NB4 (cell line): Measurements from ENCODE around the gene FAM171A1.

Experiments
- DNase-seq: peaks from one replicate; pipeline ENCODE4 v3.0.0; 2010; ENCODE audit warnings: low read depth
- H3K4me3 ChIP-seq: one replicate; pipeline ENCODE4 v1.5.1; 2011; ENCODE audit warnings: mild to moderate bottlenecking, low read depth, low read length, moderate library complexity
- MYC ChIP-seq: IDR thresholded peaks from 2 replicates; pipeline ENCODE4 v1.6.1; 2011; ENCODE audit warnings: low read depth, low read length
- POLR2A ChIP-seq: IDR thresholded peaks from 2 replicates; pipeline ENCODE4 v1.6.1; 2011; ENCODE audit warnings: mild to moderate bottlenecking; ENCODE audit not compliant: insufficient read length; ENCODE audit errors: extremely low read depth
- TF ChIP-seq, protein P1 (sequence below): IDR thresholded peaks from one replicate; pipeline ENCODE4 v1.5.1; 2012; ENCODE audit warnings: low read depth, low read length
- TF ChIP-seq, protein P2 (sequence below): IDR thresholded peaks from 2 replicates; pipeline ENCODE4 v1.6.1; 2011; ENCODE audit warnings: low read depth, low read length

Gene FAM171A1

DNA sequence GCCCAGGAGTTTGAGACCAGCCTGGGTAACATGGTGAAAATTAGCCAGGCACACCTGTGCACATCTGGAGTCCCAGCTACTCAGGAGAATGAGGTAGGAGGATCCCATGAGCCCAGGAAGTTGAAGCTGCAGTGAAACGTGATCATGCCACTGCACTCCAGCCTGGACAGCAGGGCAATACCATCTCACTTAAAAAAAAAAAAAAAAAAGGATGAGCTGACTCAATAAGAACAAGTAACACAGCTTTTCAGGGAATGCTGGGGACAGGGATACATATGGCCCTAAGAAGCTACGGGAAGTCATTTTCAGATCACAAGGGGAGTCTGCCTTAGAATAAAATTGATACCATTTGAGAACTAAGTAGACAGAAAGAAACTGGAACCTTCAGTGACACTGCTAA lies 41.7 kb downstream of the FAM171A1 start:
- DNase-seq: no peak

DNA sequence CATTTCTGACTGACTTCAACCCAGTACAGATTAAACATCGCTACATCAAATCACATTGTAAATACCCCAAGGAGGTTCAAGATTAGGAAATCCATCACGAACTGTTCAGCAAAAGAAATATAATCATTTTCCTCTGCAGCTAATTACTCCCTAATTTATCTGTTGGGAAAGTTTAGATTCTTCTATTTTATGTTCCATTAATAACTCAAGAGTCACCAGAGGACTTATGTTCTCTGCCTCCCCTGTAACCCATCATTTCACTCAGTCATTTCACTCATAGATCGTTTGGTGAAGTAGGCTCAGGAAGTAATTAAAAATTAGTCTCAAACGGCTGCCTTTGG lies 45.2 kb downstream of the FAM171A1 start:
- H3K4me3 ChIP-seq: no peak overlapping the region
- no peak for DNase-seq
- TF ChIP-seq POLR2A: no peak
- TF ChIP-seq, protein P1, sequence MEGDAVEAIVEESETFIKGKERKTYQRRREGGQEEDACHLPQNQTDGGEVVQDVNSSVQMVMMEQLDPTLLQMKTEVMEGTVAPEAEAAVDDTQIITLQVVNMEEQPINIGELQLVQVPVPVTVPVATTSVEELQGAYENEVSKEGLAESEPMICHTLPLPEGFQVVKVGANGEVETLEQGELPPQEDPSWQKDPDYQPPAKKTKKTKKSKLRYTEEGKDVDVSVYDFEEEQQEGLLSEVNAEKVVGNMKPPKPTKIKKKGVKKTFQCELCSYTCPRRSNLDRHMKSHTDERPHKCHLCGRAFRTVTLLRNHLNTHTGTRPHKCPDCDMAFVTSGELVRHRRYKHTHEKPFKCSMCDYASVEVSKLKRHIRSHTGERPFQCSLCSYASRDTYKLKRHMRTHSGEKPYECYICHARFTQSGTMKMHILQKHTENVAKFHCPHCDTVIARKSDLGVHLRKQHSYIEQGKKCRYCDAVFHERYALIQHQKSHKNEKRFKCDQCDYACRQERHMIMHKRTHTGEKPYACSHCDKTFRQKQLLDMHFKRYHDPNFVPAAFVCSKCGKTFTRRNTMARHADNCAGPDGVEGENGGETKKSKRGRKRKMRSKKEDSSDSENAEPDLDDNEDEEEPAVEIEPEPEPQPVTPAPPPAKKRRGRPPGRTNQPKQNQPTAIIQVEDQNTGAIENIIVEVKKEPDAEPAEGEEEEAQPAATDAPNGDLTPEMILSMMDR: no peak
- TF ChIP-seq, protein P2, sequence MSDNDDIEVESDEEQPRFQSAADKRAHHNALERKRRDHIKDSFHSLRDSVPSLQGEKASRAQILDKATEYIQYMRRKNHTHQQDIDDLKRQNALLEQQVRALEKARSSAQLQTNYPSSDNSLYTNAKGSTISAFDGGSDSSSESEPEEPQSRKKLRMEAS: no peak
- no peak for TF ChIP-seq MYC

More for the DNA sequence above, 41.7 kb downstream of the FAM171A1 start:
- TF ChIP-seq, protein P2: no peak
- TF ChIP-seq, protein P1: no peak
- no peak for TF ChIP-seq MYC
- TF ChIP-seq POLR2A: no peak
- H3K4me3 ChIP-seq: no peak overlapping the region

DNA sequence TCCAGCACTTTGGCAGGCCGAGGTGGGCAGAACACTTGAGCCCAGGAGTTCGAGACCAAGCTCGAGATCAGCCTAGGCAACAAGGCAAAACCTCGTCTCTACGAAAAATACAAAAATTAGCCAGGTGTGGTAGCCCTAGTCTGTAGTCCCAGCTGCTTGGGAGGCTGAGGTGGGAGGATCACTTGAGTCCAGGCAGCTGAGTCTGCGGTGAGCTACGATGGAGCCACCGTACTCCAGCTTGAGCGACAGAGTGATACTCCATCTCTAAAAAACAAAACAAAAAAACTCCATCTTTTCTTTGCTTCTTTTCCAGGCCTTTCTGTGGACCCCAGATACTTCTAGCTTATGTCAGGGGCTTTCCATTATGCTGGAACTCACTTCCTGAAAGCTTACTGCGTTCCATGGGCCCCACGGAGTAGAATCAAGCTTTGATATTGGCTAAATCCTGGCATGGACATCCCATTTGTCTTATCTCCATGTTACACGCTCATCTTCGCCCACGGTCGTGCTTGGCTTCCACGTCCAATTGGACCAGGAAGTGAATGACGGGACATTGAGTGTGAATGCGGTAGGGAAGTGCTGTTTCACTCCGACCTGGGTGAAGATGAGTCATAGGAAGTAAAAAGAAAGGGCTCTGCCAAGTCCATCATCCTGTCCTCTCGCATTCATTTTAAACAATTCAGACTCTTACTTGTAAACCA lies 45.7 kb downstream of the FAM171A1 start:
- peak; percentile 4 for DNase-seq
- TF ChIP-seq, protein P1: no peak
- TF ChIP-seq MYC (no peak), POLR2A (no peak)
- TF ChIP-seq, protein P2: no peak

DNA sequence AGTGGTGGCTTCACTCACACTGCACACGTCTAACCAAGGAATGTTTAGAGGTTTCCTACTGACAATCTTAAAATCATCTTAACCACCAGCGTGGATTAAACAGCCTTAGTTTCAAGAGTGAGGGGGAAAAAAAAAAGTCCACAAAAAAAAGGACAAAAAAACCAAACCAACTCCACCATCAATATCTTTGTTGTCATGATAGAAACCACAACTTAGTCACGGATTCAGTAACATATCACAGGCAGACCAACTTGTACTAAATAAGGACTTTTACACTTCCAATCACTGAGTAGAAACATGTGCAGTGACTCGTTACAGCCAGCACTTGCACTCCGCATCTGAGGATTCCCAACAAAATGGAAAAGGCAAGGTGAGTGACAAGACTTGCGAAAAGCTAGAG lies 46.5 kb downstream of the FAM171A1 start:
- H3K4me3 ChIP-seq: no peak overlapping the region
- TF ChIP-seq, protein P2: no peak
- TF ChIP-seq POLR2A: no peak
- TF ChIP-seq, protein P1: no peak
- TF ChIP-seq MYC: no peak
- no peak for DNase-seq

More for the DNA sequence above, 45.7 kb downstream of the FAM171A1 start:
- H3K4me3 ChIP-seq: no peak overlapping the region

DNA sequence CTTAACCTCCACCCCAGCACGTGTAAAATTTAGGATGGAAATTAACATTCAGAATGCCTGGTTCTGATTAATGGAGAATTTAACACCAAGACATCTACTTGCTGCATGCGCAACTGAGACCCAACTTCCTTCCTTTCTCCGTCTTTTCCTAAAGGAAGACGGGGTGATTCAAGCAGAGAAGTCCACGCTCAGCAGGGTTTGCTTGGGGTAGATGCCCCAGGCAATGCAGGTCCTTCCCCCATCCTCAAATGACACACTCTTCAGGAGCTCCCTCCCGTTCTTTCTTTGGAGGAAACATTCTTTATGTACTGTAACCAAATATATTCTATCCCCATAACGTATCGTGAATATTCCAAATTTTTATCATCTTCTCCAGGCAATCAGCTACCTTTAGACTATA lies 47.0 kb downstream of the FAM171A1 start:
- DNase-seq: no peak
- TF ChIP-seq, protein P2: no peak
- TF ChIP-seq MYC (no peak), POLR2A (no peak)
- TF ChIP-seq, protein P1: no peak
- H3K4me3 ChIP-seq: no peak overlapping the region

DNA sequence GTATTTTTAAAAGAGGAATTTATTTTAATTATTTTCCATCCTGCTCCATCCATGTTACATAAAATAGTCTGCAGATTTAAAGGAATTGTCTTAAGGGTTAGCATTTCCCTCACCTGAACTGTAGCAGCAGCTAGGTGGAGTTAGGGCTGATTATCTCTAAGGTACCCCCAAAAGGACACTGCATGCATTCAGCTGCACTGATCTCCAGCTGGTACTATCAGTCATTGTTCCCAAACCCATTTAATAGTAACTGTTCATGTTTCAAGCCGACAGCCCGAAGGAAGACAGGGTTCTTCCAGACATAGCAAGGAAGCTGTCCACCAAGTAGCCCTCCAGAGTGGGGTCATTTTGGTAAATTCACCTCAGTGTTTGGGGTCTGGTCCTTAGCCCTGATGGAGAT lies 48.7 kb downstream of the FAM171A1 start:
- no peak overlapping the region for H3K4me3 ChIP-seq

More for the DNA sequence above, 48.7 kb downstream of the FAM171A1 start:
- TF ChIP-seq POLR2A (no peak), MYC (no peak)
- TF ChIP-seq, protein P1: no peak
- no peak for DNase-seq
